Ovary (tissue), 9 donors: ENCODE data around the gene SKAP2. TPM values are rescaled to one million over a fixed set of nuclear protein-coding genes. Genes with fewer than 3 reads are reported as not detected.

Experiments used
- DNase-seq, 5 donors: peaks; one replicate each; pipeline ENCODE4 v3.0.0-alpha.2; 2019 to 2020
- H3K27ac ChIP-seq, 2 donors: fragments of 200-600 bp; one replicate each; pipeline versions ENCODE4 v1.5.1 to v1.8.0; 2019 to 2022
- H3K27me3 ChIP-seq: fragments of 200-600 bp; one replicate; pipeline ENCODE4 v1.8.0; 2022
- H3K36me3 ChIP-seq: fragments of 200-600 bp; sonication (generic); one replicate; pipeline ENCODE4 v1.5.1; 2019
- H3K4me1 ChIP-seq: one replicate; pipeline ENCODE4 v1.8.1; 2013; ENCODE audit warnings: mild to moderate bottlenecking, moderate library complexity; ENCODE audit not compliant: insufficient read depth
- H3K4me3 ChIP-seq: fragments of 200-600 bp; sonication (generic); one replicate; pipeline ENCODE4 v1.5.1; 2017
- H3K9me3 ChIP-seq, 2 donors: fragments of 200-600 bp in 1 of 2; sonication (generic) in 1 of 2; one replicate each; pipeline versions ENCODE4 v1.5.1 to v1.8.1; 2013 to 2019; ENCODE audit warnings: mild to moderate bottlenecking in 1 of 2, moderate library complexity in 1 of 2
- CTCF ChIP-seq, 3 donors: fragments of 450-650 bp in 2 of 3; fragments of 200-600 bp in 1 of 3; IDR thresholded peaks; one replicate each; pipeline versions ENCODE4 v1.5.1 to v1.8.0; 2016 to 2022; ENCODE audit warnings: antibody characterized with exemption in 3 of 3, mild to moderate bottlenecking in 1 of 3
- EP300 ChIP-seq: sonication (generic); formaldehyde crosslinking; IDR thresholded peaks from one replicate; pipeline ENCODE4 v1.6.1; 2017; ENCODE audit warnings: antibody characterized with exemption
- POLR2A ChIP-seq: fragments of 450-650 bp; IDR thresholded peaks from one replicate; pipeline ENCODE4 v1.6.1; 2017; ENCODE audit warnings: antibody characterized with exemption, mild to moderate bottlenecking, moderate library complexity
- WGBS, 3 donors: extraction: QIAGEN DNeasy Blood & Tissue Kit in 1 of 3; methylation state at CpG; one replicate each; pipeline versions ENCODE4 v1.1.5 to v1.1.7; 2013 to 2017; 5-methylcytosine and 5-hydroxymethylcytosine counted together
- intact Hi-C, 4 donors: fragments of 100-400 bp; cut with DNase I; formaldehyde crosslinking; loops; one replicate each; pipeline versions ENCODE4 v1.11.0 to v1.15.1; 2022 to 2023
- polyA plus RNA-seq, 2 donors: library from polyadenylated mRNA; stranded (reverse); fragments of 200-250 nt in 1 of 2; fragments of 350-450 nt in 1 of 2; fragmentation: Illumina TruSeq in 1 of 2; extraction: RNeasy Lipid Tissue Mini Kit (QIAGEN cat#74804) in 1 of 2; gene quantifications; one replicate each; pipeline ENCODE4 v1.2.3, GENCODE V29; 2013 to 2014
- total RNA-seq, 7 donors: library from RNA; depleted of rRNA in 2 of 7; stranded (reverse); fragments of >200 nt in 2 of 7; fragmentation: NEBNext Ultra II Directional in 3 of 7; extraction: Animal tissue kit (Norgen Biotek cat#: 25700) in 3 of 7; gene quantifications; one replicate each; pipeline versions ENCODE4 v1.1.0 to v1.2.4, GENCODE V29; 2016 to 2023
- donor health status: DM: no; HTN: no; CAD: no; lungs with moderate emphysema.
- donor health status: DM: no; HTN: no; CAD: no.
- donor health status: Bipolar disorder and iron deficiency.
- donor health status: DM: yes; HTN: yes; CAD: no.
- donor health status: DM: no; HTN: no; CAD: no.
- donor health status: DM: yes; HTN: yes; CAD: no.

Gene SKAP2
- total and polyA plus RNA-seq, 9 donors: 8.6 to 40.8 (median 20.0) TPM

- intact Hi-C loops: no loop called here
- Histone ChIP-seq H3K36me3 (no peaks in the 10 kb centered on the region), H3K4me1 (no peaks in the 10 kb centered on the region), H3K4me3 (no peak overlapping the region), H3K27ac (no peak overlapping the region), H3K27me3 (no peaks in the 10 kb centered on the region), H3K9me3 (no peaks in the 10 kb centered on the region)
- WGBS, 3 donors: 57 to 70% (median 60%) methylated on average over 2 of the region's 2 CpGs
- TF ChIP-seq POLR2A: no peak
- TF ChIP-seq CTCF (IDR thresholded peaks at IDR 0.05): no peak
- no peak for TF ChIP-seq EP300
- no peak for DNase-seq
Observed at GRCh38 chr7:26650103-26650502, 214.3 kb downstream of the SKAP2 start.

GRCh38 chr7:26649388-26649787, 215.0 kb downstream of the SKAP2 start:
- Histone ChIP-seq H3K9me3 (no peaks in the 10 kb centered on the region), H3K27me3 (no peaks in the 10 kb centered on the region), H3K36me3 (no peaks in the 10 kb centered on the region), H3K4me1 (no peaks in the 10 kb centered on the region), H3K27ac (no peak overlapping the region), H3K4me3 (no peak overlapping the region)
- 86 to 89% (median 87%) methylated on average over 3 of the region's 3 CpGs for whole genome bisulfite sequencing, 3 donors
- intact Hi-C loops: no loop called here
- TF ChIP-seq EP300 (no peak), CTCF (IDR thresholded peaks at IDR 0.05) (no peak), POLR2A (no peak)
- DNase-seq: no peak

- no peaks in the 10 kb centered on the region for H3K4me1 ChIP-seq
- intact Hi-C loops: no loop called here
- H3K36me3 ChIP-seq: no peaks in the 10 kb centered on the region
- 36 to 49% (median 44%) methylated on average over 2 of the region's 2 CpGs for WGBS, 3 donors
- DNase-seq: no peak
- no peaks in the 10 kb centered on the region for H3K27me3 ChIP-seq
- no peak overlapping the region for H3K27ac ChIP-seq
- TF ChIP-seq POLR2A (no peak), EP300 (no peak), CTCF (IDR thresholded peaks at IDR 0.05) (no peak)
- H3K9me3 ChIP-seq: no peaks in the 10 kb centered on the region
- no peak overlapping the region for H3K4me3 ChIP-seq
Observed at GRCh38 chr7:26648554-26648953, 215.8 kb downstream of the SKAP2 start.

- WGBS, 3 donors: 81 to 88% (median 81%) methylated on average over 7 of the region's 7 CpGs
- Histone ChIP-seq H3K27ac (no peak overlapping the region), H3K27me3 (no peaks in the 10 kb centered on the region), H3K4me1 (no peaks in the 10 kb centered on the region), H3K36me3 (no peaks in the 10 kb centered on the region), H3K9me3 (no peaks in the 10 kb centered on the region), H3K4me3 (no peak overlapping the region)
- no peak for TF ChIP-seq CTCF (IDR thresholded peaks at IDR 0.05)
- TF ChIP-seq EP300: no peak
- TF ChIP-seq POLR2A: no peak
- intact Hi-C loops: no loop called here
- DNase-seq: no peak
Observed at GRCh38 chr7:26646336-26647048, 217.9 kb downstream of the SKAP2 start.
